Smooth muscle cell of bladder (primary cell): ENCODE results near the gene POTEB3. TPM values are rescaled to one million over a fixed set of nuclear protein-coding genes. Genes with fewer than 3 reads are reported as not detected.

Experiments
- total RNA-seq: library from RNA; depleted of rRNA; stranded (reverse); fragments of >200 nt; gene quantifications from 2 replicates; pipeline ENCODE4 v1.2.3, GENCODE V29; 2014

Gene POTEB3
- total RNA-seq: not detected in 2 replicates

DNA sequence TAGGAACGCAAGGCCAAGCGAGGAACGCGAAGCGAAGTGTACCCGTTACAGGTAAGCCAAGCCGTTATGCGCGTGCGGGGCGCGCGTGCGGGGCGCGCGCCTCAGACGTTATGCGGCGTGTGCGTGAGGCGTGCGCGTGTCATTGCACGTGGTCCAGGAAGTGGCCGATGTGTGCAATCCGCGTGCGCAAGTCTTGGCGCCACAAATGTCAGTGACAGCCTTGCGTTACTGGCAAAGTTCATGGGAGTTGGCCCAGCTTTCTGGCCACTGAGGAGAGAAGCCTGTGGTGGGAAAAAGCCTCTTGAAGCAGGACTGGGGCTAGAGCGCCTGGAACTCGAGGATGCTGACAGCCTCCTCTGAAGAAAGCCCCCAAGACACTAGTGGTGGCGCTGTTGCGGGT is at the start of gene POTEB3:
Gene POTEB3 (minus strand): TSS at position 101 of the 400 bp plus-strand sequence. CDS start 488 bp downstream, outside the sequence.

